BLaER1 treated with 17β-estradiol and CSF1 and Interleukin-3, amounts not matched to agents 10 nM and 100 nM (cell line): ENCODE results near the gene P2RX7.

Experiments
- H3K27ac ChIP-seq, 11 experiments: shearing (Covaris generic); formaldehyde crosslinking; 2 replicates each; pipeline ENCODE4 v1.8.1; 2022
- H3K27me3 ChIP-seq, 11 experiments: shearing (Covaris generic); formaldehyde crosslinking; 2 replicates each; pipeline ENCODE4 v1.8.1; 2022
- H3K36me3 ChIP-seq, 11 experiments: shearing (Covaris generic); formaldehyde crosslinking; 2 replicates each; pipeline ENCODE4 v1.8.1; 2022
- H3K4me1 ChIP-seq, 10 experiments: shearing (Covaris generic); formaldehyde crosslinking; 2 replicates each; pipeline ENCODE4 v1.8.1; 2022
- H3K4me2 ChIP-seq, 11 experiments: shearing (Covaris generic); formaldehyde crosslinking; 2 replicates each; pipeline ENCODE4 v1.8.1; 2022
- H3K4me3 ChIP-seq, 10 experiments: shearing (Covaris generic); formaldehyde crosslinking; 2 replicates each; pipeline ENCODE4 v1.8.1; 2022
- H3K9ac ChIP-seq, 11 experiments: shearing (Covaris generic); formaldehyde crosslinking; 2 replicates each; pipeline ENCODE4 v1.8.1; 2022
- H3K9me3 ChIP-seq, 11 experiments: shearing (Covaris generic); formaldehyde crosslinking; replicated peaks in 1 of 11; 2 replicates each; pipeline ENCODE4 v1.8.1; 2022
- H4K20me1 ChIP-seq, 11 experiments: shearing (Covaris generic); formaldehyde crosslinking; 2 replicates each; pipeline ENCODE4 v1.8.1; 2022
- Cebpa-rat ChIP-seq, 11 experiments: shearing (Covaris generic); IDR thresholded peaks; 2 replicates each; pipeline ENCODE4 v1.8.1; 2022

Gene P2RX7

GRCh38 chr12:121214855-121215745 is 82.4 kb downstream of the P2RX7 start:
- H4K20me1 ChIP-seq: peaks cover 0 to 51% (median 0%) of the 10 kb centered on the region in 11 experiments; a peak in 5 of 22 replicates
- H3K9ac ChIP-seq: peak overlapping the region; percentile 15 to 99 (median 50); a peak in 17 of 22 replicates
- H3K27me3 ChIP-seq: no peaks in the 10 kb centered on the region
- H3K36me3 ChIP-seq: peaks cover 6 to 69% (median 48%) of the 10 kb centered on the region in 11 experiments; a peak in 21 of 22 replicates
- no peaks in the 10 kb centered on the region for H3K9me3 ChIP-seq
- peak overlapping the region in 4 of 10 experiments; percentile 21 to 82 (median 34); a peak in 5 of 20 replicates for H3K4me3 ChIP-seq
- peaks cover 33 to 85% (median 43%) of the 10 kb centered on the region in 10 experiments for H3K4me1 ChIP-seq
- peak in 1 of 11 experiments; percentile 26; a peak in 2 of 22 replicates for TF ChIP-seq Cebpa-rat (IDR thresholded peaks at IDR 0.05)
- peak overlapping the region; percentile 56 to 99 (median 75) for H3K4me2 ChIP-seq
- peak overlapping the region; percentile 45 to 100 (median 69); a peak in 21 of 22 replicates for H3K27ac ChIP-seq

- Histone ChIP-seq H3K27ac (peak overlapping the region in 6 of 11 experiments; percentile 69 to 100 (median 94); a peak in 9 of 22 replicates), H4K20me1 (peaks cover 0 to 61% (median 0%) of the 10 kb centered on the region in 11 experiments; a peak in 6 of 22 replicates), H3K4me2 (peak overlapping the region in 4 of 11 experiments; percentile 75 to 99 (median 92); a peak in 8 of 22 replicates), H3K4me1 (peaks cover 27 to 88% (median 36%) of the 10 kb centered on the region in 10 experiments), H3K36me3 (peaks cover 6 to 79% (median 53%) of the 10 kb centered on the region in 11 experiments; a peak in 21 of 22 replicates), H3K9me3 (no peaks in the 10 kb centered on the region), H3K4me3 (no peak overlapping the region), H3K27me3 (no peaks in the 10 kb centered on the region), H3K9ac (peak overlapping the region in 4 of 11 experiments; percentile 77 to 99 (median 89); a peak in 7 of 22 replicates)
- no peak for TF ChIP-seq Cebpa-rat (IDR thresholded peaks at IDR 0.05)
These were observed 83.4 kb downstream of the P2RX7 start for GRCh38 chr12:121216102-121216501.

DNA sequence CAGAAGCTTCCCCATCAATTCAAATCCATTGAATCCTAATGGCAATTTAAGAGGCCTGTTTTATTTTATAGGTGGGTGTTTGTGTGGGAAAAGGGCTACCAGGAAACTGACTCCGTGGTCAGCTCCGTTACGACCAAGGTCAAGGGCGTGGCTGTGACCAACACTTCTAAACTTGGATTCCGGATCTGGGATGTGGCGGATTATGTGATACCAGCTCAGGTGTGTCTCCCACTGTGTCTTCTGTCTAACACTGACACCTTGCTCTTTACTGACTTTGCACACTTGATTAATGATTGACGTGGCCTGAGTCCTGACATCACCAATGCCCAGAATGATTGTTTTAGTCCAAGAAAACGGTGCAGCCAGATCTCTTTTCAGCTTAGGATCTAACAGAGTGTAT is 84.4 kb downstream of the P2RX7 start:
- Histone ChIP-seq H3K4me2 (peak overlapping the region in 3 of 11 experiments; percentile 88 to 99 (median 96); a peak in 6 of 22 replicates), H3K27me3 (no peaks in the 10 kb centered on the region), H3K9me3 (no peaks in the 10 kb centered on the region), H3K4me1 (peaks cover 22 to 88% (median 31%) of the 10 kb centered on the region in 10 experiments), H3K27ac (peak overlapping the region in 2 of 11 experiments; percentile 28 to 36; a peak in 2 of 22 replicates), H3K36me3 (peaks cover 6 to 85% (median 56%) of the 10 kb centered on the region in 11 experiments; a peak in 21 of 22 replicates), H3K9ac (peak overlapping the region in 2 of 11 experiments; percentile 18 to 42; a peak in 2 of 22 replicates), H4K20me1 (peaks cover 0 to 70% (median 0%) of the 10 kb centered on the region in 11 experiments; a peak in 6 of 22 replicates), H3K4me3 (no peak overlapping the region)
- no peak for TF ChIP-seq Cebpa-rat (IDR thresholded peaks at IDR 0.05)

DNA sequence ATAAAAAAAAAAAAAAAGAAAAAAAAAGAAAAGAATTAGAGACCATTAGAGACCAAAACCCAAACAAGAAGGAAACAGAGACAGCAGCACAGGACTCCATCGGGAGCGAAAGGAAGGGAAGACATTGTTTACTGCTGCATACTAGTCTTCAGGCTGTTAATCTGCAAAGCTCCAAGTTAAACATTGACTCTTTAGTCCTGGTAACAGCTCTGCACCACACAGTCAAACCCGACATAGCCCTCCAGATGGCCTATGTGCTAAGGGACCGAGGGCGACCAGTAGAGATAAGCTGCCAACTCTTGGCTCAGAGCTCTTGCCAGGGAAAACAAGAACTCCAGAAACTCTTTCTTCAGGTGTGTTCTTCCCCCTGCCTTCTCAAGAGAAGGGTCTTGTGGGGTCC is 85.1 kb downstream of the P2RX7 start:
- peaks cover 0 to 77% (median 0%) of the 10 kb centered on the region in 11 experiments; a peak in 6 of 22 replicates for H4K20me1 ChIP-seq
- no peak overlapping the region for H3K27ac ChIP-seq
- 0 out of 22 replicates have a peak overlapping the region, but pooled peaks of 1 of the 11 experiments have one; percentile 42 for H3K9ac ChIP-seq
- no peak overlapping the region for H3K4me3 ChIP-seq
- peaks cover 25 to 88% (median 35%) of the 10 kb centered on the region in 10 experiments for H3K4me1 ChIP-seq
- no peaks in the 10 kb centered on the region for H3K9me3 ChIP-seq
- no peak for TF ChIP-seq Cebpa-rat (IDR thresholded peaks at IDR 0.05)
- no peaks in the 10 kb centered on the region for H3K27me3 ChIP-seq
- H3K4me2 ChIP-seq: peak overlapping the region in 1 of 11 experiments; percentile 88; a peak in 1 of 22 replicates
- H3K36me3 ChIP-seq: peaks cover 6 to 88% (median 57%) of the 10 kb centered on the region in 11 experiments; a peak in 21 of 22 replicates

GRCh38 chr12:121218588-121219352 is 86.1 kb downstream of the P2RX7 start:
- Histone ChIP-seq H3K4me3 (no peak overlapping the region), H3K27ac (no peak overlapping the region; a peak in 1 of 22 replicates), H3K9ac (no peak overlapping the region)

GRCh38 chr12:121219353-121219986 is 86.8 kb downstream of the P2RX7 start:
- H4K20me1 ChIP-seq: peaks cover 0 to 94% (median 0%) of the 10 kb centered on the region in 11 experiments; a peak in 6 of 22 replicates
- no peak overlapping the region for H3K9ac ChIP-seq
- TF ChIP-seq Cebpa-rat (IDR thresholded peaks at IDR 0.05): no peak
- H3K9me3 ChIP-seq: no peaks in the 10 kb centered on the region
- H3K27me3 ChIP-seq: no peaks in the 10 kb centered on the region
- peak overlapping the region in 4 of 11 experiments; percentile 5 to 25 (median 15); a peak in 1 of 22 replicates for H3K4me2 ChIP-seq
- no peak overlapping the region for H3K4me3 ChIP-seq
- peaks cover 32 to 83% (median 39%) of the 10 kb centered on the region in 10 experiments for H3K4me1 ChIP-seq
- peaks cover 10 to 92% (median 44%) of the 10 kb centered on the region in 11 experiments; a peak in 21 of 22 replicates for H3K36me3 ChIP-seq
- no peak overlapping the region for H3K27ac ChIP-seq

More at GRCh38 chr12:121218588-121219352, 86.1 kb downstream of the P2RX7 start:
- Histone ChIP-seq H3K27me3 (no peaks in the 10 kb centered on the region), H3K4me2 (peak overlapping the region in 2 of 11 experiments; percentile 18 to 88; a peak in 2 of 22 replicates), H3K36me3 (peaks cover 10 to 88% (median 46%) of the 10 kb centered on the region in 11 experiments; a peak in 21 of 22 replicates), H4K20me1 (peaks cover 0 to 87% (median 0%) of the 10 kb centered on the region in 11 experiments; a peak in 6 of 22 replicates), H3K9me3 (no peaks in the 10 kb centered on the region), H3K4me1 (peaks cover 32 to 87% (median 39%) of the 10 kb centered on the region in 10 experiments)
- TF ChIP-seq Cebpa-rat (IDR thresholded peaks at IDR 0.05): no peak

DNA sequence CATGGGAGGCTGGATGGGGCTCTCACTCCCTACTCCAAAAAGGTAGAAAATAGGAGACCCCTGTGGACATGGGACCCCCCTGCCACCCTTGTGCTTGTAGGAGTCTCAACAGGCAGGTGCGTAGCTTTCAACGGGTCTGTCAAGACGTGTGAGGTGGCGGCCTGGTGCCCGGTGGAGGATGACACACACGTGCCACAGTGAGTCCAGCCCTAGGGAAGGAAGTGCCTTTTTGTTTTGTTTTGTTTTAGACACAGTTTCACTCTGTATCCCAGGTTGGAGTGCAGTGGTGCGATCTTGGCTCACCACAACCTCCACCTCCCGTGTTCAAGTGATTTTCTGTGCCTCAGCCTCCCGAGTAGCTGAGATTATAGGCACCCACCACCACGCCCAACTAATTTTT is 90.2 kb downstream of the P2RX7 start:
- H3K4me1 ChIP-seq: peaks cover 22 to 55% (median 34%) of the 10 kb centered on the region in 10 experiments
- no peak for TF ChIP-seq Cebpa-rat (IDR thresholded peaks at IDR 0.05)
- peak overlapping the region in 9 of 11 experiments; percentile 5 to 61 (median 44); a peak in 14 of 22 replicates for H3K27ac ChIP-seq
- peaks cover 23 to 100% (median 48%) of the 10 kb centered on the region in 11 experiments for H3K36me3 ChIP-seq
- H3K9ac ChIP-seq: peak overlapping the region in 6 of 11 experiments; percentile 18 to 66 (median 30); a peak in 7 of 22 replicates
- no peaks in the 10 kb centered on the region for H3K27me3 ChIP-seq
- H3K9me3 ChIP-seq: no peaks in the 10 kb centered on the region
- peak overlapping the region; percentile 26 to 77 (median 66) for H3K4me2 ChIP-seq
- H3K4me3 ChIP-seq: no peak overlapping the region
- H4K20me1 ChIP-seq: peaks cover 0 to 95% (median 0%) of the 10 kb centered on the region in 11 experiments; a peak in 6 of 22 replicates
